Left kidney (tissue), 2 donors: ENCODE data around the gene B9D1. TPM values are rescaled to one million over a fixed set of nuclear protein-coding genes. Genes with fewer than 3 reads are reported as not detected.

Source experiments
- DNase-seq: peaks from one replicate; pipeline ENCODE4 v3.0.0-alpha.2; 2013
- polyA plus RNA-seq: library from polyadenylated mRNA; unstranded; fragments of 120-200 nt; gene quantifications from one replicate; pipeline ENCODE4 v1.2.1, GENCODE V29; 2013; ENCODE audit not compliant: insufficient read length

B9D1 gene
- polyA plus RNA-seq, 1 donor = 39.4 TPM

DNA sequence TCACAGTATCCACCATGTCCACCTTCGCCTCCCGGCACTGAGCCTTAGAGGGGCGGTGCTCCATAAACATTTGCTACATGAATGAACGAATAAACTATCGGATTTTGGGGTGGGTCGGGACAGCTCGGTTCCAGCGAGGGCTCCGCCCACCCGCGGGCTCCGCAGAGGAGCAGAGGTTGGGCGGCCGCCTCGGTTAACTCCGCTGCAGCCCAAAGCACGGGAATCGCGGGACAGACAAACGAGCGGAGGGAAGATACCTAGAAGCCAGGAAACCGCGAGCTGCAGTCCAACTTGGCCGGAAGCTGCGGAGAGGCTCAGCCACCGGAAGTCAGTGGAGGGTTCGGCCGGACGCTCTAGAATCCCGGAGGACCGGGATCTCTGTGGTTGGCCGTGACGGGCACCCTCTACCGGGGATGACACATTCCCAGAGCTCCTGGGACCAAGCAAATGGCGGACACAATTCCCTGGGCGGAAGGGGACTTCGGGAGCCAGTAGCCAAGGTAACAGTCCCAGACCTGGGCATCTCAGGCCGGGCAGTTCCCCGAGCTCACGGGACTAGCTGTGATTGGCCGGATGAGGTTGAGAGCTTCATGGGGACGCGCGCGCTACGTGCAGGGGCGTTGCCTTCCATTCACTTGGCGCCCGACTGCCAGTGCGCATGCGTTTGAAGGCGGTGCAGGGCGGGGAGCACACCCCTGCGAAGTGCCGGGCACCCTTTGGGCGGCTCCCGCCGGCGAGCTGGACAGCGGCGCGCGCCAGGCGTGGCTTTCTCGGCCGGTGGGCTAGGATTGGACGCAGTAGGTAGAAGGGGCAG lies 15.3 kb upstream of the B9D1 start:
- peak; percentile 97 for DNase-seq

DNA sequence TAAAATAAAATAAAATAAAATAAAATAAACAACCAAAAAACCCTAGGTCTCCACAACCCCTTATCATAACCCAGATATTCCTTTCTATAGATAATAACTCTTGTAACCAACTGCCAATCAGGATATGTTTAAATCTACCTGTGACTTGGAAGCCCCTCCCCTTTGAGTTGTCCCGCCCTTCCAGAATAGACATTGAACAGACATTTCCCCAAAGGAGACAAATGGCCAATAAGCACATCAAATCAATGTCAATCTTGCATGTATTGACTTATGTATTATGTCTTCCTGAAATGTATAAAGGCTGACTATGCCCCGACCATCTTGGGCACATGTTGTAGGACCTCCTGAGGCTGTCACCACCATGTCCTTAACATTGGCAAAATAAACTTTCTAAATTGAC lies 14.3 kb upstream of the B9D1 start:
- DNase-seq = no peak

DNA sequence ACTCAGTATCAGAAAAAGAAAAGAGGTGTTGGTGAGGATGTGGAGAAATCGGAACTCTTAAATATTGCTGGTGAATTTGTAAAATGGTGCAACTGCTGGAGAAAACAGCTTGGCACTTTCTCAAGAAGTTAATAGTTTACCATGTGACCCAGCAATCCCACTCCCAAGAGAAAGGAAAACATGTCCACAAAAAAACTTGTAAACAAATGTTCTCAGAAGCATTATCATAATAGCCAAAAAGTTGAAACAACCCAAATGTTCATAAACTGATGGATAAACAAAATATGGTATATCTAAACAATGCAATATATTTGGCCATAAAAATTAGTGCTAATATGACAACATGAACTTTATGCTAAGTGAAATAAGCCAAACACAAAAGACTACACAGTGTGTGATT lies 13.2 kb upstream of the B9D1 start:
- no peak for DNase-seq

- DNase-seq = no peak
Measured at GRCh38 chr17:19374136-19374535, 11.6 kb upstream of the B9D1 start.

DNA sequence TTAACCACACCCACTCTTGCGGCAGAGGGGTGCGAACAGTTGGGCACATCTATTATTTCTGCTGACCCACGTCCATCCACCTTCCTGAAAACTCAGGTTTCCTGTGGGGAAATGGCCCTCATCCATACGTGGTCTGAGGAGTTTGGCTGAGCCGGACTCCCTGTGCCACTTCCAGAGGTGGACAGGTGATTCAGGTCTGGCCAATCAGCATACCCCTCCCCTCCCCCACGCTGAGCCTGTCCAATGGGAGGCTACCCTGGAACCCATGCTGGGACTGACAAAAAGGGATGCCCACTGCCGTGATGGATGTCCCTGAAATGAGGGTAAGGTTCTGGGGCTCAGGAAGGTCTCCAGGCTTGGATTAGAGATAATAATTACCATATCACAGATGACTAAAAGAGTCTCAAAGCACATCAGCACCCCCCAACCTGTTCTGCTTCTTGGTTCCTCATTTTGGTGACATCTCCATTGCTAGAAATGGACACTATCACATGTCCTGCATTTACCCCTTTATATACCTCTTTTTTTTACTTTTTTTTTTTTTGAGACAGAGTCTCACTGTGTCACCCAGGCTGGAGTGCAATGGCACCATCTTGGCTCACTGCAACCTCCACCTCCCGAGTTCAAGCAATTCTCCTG lies 10.5 kb upstream of the B9D1 start:
- DNase-seq = no peak

- no peak for DNase-seq
Measured at GRCh38 chr17:19372439-19372838, 9.9 kb upstream of the B9D1 start.

- no peak for DNase-seq
Measured at GRCh38 chr17:19372011-19372370, 9.5 kb upstream of the B9D1 start.

DNA sequence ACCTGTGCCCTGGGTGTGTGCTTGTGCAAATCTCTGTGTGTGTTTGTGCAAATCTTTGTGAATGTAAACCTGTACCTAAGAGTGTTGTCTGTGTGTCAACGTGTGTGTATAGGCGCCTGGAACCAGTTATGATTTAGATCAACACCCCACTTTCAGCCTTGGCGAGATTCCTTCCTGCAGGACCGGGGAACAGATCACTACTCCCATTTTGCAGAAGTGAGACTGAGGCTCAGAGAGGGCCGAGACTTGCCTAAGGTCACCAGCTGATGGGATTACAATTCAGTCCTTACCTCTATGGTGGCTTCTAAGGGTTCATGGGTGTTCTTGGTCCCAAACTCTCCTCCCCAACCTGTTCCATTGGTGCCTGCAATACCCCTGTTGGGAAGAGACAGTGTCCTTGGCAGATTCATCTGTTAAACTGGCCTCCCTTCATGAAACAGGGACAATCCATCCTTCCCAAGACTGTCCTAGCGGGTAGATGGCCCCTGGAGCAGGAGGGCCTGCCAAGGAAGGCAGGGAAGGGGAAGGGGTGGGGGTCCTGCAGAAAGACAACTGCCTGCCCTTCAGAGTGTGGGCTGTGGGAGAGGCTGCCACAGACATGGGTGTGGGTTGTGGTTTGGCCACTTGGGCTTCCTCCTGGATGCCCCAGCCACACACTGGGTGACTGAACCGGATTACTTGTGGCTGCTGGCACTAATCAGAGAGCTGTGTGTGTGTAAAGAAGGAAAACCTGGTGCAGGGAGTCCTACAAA lies 8.9 kb upstream of the B9D1 start:
- DNase-seq = no peak

DNA sequence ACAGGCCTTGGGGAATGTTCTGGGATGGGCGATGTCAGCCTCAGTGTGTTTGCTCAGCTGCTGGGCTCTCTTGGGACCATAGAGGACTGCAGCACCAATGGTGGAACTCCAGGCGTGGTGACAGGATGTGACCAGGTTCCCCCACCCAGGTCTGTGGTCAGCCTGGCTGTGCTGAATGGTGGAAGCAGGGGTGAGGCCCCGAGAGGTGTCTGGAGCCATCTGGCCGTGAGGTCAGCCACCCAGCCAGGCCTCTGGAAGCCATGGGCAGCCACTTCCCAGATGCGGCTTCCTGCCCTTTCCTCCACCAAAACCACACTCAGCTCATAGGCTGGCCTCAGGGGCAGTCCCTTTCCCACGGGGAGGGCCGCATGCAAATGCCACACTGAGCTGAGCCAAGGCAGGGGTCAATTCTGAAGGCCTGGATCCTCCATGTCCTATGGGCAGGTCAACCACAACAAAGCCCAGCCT lies 8.0 kb upstream of the B9D1 start:
- no peak for DNase-seq

DNA sequence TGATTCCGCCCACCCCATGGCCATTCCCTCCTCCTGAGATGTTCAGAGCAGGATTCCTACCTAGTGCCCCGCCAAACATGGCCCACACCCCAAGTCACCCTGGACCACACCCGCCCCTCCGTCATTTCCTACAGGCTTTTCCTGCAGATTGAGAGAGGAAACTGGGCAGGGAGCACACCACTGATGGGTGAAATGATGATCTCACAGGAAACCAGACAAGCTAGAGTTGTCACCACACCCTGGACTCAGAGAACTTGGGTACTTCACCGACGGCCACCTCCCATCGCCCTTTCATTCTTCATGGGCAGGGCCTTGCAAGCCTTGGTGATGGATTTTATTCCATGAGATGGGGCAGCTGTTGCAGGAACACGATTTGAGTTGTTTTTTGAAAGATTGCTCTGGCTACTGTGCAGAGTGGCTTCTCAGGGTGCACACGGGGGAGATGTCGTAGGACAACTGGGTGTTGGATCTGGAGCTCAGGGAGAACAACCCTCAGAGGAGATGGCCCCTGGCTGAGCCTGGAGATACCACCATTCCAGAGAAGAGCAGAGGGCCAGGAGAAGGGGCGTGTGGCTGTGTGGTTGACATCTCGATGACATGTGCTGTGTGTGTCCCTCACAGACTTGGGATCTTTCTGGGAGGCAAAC lies 7.4 kb upstream of the B9D1 start:
- no peak for DNase-seq

DNA sequence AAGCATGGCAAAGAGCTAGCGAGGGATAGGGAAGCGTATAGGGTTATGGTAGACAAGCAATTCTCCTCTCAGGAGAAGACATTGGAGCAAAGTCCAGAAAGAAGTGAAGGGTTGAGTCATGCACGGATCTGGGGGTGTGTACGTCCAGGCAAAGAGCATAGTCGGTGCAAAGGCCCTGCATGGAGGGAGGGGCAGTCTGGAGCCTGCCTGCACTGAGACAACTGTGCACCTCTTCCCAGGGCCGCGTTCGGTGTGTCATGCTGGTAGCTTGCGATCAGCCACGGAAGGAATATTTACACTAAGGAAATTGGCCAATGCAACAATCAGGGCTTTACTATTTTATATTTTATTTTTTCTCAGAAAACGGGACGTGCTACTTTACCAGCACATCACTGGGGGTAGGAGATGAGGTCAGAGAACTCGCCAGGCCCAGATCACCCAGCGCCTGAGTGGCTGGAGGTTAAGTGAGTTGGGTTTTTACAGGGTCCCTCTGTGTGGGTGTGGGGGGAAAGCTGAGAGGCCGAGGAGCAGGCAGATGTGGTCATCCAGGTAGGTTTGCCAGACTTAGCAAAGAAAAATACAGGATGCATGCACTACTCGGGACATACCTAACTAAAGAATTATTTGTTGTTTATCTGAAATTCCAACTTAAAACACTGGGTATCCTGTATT lies 6.7 kb upstream of the B9D1 start:
- DNase-seq = no peak

- no peak for DNase-seq
Measured at GRCh38 chr17:19368229-19368628, 5.7 kb upstream of the B9D1 start.

- no peak for DNase-seq
Measured at GRCh38 chr17:19366637-19366972, 4.1 kb upstream of the B9D1 start.

- no peak for DNase-seq
Measured at GRCh38 chr17:19365833-19366636, 3.5 kb upstream of the B9D1 start.

- no peak for DNase-seq
Measured at GRCh38 chr17:19365499-19365817, 2.9 kb upstream of the B9D1 start.

DNA sequence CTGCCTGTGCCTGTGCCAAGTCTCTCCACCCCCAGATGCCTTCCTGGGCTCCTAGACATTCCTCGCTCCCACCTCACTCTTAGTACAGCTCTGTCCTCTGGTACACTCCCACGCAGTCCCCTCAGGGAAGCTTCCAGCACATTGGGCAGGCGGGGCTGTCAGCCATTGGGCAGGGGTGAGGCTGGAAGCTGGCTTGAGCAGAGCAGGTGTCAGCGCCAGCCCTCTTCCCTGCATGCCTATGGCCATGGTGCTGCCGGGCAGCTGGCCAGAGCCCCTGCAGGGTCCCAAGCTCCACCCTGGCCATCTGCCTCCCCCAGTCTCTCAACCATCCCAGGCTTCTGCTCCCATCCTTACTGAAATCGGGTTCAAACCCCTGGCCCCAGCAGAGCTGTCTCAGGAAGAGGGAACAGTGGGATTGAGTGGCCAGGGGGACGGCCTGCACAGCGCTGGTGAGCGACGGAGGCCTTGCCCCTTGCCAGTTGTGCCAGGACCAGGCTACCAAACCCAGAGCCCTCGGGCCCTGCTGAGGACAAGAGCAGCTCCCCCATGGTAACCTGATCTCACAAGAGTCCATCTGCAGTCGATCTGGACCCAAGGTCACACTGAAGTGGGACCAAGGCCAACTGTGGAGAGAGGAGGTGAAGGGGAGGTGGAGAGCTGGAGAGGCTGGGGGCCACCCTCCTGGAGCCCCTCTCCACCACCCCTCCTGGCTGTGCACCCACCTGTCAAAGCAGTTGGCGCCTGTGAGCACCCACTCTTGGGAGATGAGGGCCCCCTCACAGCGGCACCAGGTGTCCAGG lies 2.4 kb upstream of the B9D1 start:
- no peak for DNase-seq

DNA sequence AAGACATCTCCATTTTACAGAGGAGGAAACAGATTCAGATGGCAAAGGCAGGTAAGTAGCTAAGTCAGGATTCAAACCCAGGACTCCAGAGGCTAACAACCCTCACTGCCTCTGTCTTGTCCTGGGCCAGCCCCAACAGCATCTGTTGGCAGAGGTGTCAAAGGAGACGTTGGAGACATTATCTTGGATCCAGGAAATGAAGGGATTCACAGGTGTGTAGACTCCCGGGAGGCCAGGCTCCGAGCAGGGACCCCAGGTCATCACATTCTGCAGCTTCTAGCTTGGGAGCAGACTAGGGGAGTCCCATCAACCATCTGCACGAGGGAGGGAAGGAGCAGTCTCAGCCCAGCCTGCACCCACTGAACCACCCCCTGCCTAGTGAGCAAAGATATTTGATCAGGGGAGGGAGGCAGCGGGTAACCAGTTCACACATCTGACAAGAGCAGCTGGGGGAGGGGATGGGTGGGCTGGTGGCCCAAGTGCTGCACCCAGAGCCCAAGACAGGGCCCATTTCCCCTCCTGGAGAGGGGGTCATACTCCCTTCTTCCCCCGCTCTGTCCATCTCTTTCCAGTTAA lies 1.0 kb upstream of the B9D1 start:
- DNase-seq = no peak

DNA sequence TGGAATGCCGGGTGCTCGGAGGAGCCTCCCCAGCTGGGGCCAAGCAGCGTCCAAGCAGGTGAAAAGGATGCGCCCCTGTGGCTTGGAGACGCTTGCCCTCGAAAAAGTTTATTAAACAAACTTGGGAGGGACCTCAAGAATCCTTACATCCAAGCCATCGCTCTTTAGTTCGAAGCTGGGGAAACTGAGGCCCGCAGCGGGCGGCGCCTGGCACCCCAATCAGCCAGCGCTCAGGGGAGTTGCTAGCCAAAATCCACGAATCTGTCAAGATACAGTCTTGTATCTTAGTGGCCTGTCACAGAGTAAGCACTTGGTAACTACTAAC lies 553 bp upstream of the B9D1 start:
- no peak for DNase-seq

DNA sequence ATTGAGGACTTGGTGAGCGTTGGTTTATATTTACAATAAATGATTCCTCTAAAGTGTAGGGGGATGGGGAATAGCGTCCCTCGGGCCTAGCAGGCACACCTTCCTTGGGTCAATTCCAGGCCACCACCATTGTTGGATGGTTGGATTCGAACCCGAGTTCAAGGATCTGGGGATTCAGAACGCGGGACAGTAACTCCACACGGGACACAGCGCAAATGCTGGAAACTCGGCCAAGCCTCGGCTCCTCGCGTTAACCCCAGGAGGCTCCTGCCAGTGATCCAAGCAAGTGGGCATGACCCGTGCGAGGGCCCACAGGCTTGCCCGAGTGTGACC lies 613 bp downstream of the B9D1 start:
- DNase-seq = no peak

- no peak for DNase-seq
Measured at GRCh38 chr17:19361326-19361725, 1.2 kb downstream of the B9D1 start.

DNA sequence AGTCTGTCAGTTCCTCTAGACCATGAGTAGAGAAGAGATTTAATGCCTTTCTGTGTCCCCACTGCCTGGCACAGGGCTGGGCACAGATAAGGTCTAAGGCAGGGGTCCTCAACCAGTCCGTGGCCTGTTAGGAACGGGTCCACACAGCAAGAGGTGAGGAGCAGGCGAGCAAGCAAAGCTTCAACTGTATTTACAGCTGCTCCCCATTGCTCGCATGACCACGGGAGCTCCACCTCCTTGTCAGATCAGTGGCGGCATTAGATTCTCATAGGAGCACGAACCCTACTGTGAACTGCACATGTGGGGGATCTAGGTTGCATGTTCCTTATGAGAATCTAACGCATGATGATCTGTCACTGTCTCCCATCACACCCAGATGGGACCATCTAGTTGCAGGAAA lies 1.8 kb downstream of the B9D1 start:
- no peak for DNase-seq
